Measurements from ENCODE around the gene CST7.
"Not testable (repeated sequence)": the region's sequence is repeated elsewhere in the genome, so short reads cannot be mapped to it uniquely, and the experiment has no call there.

The CST7 gene

DNA sequence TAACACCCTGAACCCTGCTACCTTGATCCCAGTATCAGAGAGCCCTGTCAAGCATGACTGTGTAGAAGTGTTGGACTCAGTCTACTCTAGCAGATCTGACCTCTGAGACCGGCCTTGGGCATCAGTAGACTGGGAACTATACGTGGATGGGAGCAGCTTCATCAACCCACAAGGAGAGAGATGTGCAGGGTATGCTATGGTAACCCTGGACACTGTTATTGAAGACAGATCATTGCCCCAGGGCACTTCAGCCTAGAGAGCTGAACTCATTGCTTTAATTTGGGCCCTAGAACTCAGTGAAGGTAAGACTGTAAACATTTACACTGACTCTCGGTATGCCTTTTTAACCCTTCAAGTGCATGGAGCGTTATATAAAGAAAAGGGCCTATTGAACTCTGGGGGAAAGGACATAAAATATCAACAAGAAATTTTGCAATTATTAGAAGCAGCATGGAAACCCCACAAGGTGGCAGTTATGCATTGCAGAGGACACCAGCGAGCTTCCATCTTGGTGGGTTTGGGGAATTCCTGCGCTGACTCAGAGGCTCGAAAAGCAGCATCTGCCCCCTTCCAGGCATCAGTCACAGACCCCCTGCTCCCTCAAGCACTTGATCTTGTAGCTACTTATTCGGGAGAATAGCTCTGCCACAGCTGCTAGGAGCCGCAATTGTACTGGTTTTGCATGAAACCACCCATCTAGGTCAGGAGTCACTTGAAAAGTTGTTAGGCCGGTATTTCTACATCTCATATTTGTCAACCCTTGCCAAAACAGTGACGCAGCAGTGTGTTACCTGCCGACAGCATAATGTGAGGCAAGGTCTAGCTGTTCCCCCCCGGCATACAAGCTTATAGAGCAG lies 19.0 kb upstream of the CST7 start:
- DNase-seq (ENCODE audit: low read depth) = not testable (repeated sequence)

DNA sequence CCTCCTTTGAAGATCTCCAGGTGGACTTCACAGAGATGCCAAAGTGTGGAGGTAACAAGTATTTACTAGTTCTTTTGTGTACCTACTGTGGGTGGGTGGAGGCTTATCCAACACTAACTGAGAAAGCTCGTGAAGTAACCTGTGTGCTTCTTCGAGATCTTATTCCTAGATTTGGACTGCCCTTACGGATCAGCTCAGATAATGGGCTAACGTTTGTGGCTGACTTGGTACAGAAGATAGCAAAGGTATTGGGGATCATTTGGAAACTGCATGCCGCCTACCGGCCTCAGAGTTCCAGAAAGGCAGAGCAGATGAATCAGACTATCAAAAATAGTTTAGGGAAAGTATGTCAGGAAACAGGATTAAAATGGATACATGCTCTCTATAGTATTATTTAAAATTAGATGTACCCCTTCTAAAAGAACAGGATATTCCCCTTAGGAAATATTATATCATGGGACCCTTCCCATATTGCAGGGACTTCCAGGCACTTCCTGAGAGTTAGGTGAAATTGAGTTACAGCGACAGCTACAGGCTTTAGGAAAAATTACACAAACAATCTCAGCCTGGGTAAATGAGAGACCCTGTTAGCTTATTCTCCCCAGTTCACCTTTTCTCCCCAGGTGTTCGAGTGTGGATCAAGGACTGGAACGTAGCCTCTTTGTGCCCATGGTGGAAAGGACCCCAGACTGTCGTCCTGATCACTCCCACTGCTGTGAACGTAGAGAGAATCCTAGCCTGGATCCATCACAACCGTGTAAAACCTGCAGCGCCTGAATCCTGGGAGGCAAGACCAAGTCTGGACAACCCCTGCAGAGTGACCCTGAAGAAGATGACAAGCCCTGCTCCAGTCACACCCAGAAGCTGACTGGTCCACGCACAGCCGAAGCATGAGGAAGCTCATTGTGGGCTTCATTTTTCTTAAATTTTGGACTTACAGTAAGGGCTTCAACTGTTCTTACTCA lies 18.1 kb upstream of the CST7 start:
- not testable (repeated sequence) for DNase-seq (ENCODE audit: low read depth)

- DNase-seq (ENCODE audit: low read depth) = not testable (repeated sequence)
Measured at GRCh38 chr20:24931893-24932292, 17.2 kb upstream of the CST7 start.

GRCh38 chr20:24933266-24933908 lies 15.7 kb upstream of the CST7 start:
- no peak for DNase-seq (ENCODE audit: low read depth)

- no peak for DNase-seq (ENCODE audit: low read depth)
Measured at GRCh38 chr20:24934101-24934661, 14.9 kb upstream of the CST7 start.

- no peak for DNase-seq (ENCODE audit: low read depth)
Measured at GRCh38 chr20:24934716-24935115, 14.4 kb upstream of the CST7 start.

DNA sequence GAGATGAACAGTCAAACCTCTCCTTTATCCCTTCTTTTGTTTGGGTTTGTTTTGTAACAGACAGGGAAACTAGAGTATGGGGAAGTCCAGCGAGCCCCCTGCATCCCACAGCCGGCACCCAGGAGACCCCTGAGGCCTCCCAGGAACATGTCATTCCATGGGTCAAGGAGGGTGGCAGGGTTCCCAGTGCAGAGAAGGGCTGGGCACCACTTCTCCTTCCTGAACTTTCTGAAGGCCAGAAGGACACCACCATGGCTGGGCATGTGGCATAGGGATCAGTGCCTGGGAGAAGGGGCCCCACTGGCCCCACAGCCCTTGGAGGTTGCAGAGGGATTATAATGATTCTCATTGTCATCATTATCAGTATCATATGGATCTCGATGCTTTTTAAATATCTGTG lies 13.9 kb upstream of the CST7 start:
- DNase-seq (ENCODE audit: low read depth) = no peak

DNA sequence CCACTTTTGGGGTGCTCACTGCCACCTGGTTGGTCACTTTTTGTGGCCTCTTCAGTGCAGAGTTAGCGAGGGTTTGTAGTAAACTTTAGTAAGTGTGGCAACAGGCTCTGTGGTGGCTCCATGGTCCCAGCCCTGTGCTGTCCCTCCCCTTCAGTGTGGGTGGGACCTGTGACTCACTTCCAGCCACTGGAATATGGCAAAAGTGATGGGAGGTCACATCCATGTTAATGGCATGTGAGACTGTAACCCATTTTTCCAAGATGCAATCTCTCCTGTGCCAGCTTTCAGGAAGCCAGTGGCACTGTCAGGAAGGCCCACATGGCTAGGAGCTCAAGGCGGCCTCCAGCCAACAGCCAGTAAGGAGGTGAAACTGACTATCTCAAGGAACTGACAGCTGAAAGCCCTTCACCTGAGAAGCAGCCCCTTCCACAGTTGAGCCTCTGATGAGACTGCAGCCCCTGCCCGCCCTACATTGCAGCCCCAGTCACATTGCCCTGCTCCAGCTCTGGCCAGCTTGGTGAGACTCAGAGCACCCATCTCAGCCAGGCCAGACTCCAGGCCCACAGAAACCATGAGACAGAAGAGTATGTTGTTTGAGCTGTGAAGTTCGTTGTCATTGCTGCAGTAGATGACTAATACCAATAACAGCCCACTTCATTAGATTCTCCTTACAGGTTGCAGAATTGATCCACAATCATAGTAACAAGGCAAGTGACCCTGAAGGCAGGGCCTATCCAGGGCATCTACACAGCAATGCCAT lies 13.1 kb upstream of the CST7 start:
- DNase-seq (ENCODE audit: low read depth) = no peak

DNA sequence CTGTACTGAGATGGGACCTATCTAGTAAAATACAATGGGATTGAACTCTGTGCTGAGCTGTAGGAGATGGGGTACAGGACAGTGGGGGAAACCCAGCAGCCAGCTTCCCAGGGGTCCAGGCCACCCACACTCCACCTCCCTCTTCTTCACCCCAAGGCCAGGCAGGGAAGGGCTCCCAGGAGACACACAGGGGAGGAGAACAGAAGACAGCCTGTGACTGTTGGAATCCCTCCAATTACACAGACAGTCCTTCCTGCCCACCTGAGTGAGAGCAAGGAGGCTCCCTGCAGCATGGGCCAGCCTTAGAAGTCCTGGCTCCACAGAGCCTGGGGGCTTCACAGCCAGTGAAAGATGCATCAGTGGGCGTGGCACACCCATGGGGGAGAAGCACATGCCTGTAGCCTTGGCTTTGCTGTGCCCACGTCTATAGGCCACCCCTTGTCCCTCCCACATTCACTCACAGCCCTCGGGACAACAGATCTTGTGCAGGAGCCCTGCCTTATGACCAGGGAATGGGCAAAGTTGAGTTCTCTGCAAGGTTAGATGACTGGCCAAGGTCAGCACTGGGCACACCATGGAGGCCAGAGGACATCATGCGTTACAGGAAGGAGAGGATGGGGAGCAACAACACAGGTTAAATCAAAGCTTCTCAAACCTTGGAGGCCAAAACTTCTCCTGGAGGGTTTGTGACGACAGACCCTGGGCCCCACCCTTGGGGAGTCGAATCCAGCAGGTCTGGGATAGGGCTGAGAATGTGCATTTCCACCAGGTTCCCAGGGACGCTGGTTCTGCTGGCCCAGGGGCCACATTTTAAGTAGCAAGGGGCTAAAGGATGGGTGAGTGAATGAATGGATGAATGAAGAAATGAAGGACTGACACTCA lies 12.3 kb upstream of the CST7 start:
- DNase-seq (ENCODE audit: low read depth) = no peak

- no peak for DNase-seq (ENCODE audit: low read depth)
Measured at GRCh38 chr20:24937579-24937978, 11.5 kb upstream of the CST7 start.

DNA sequence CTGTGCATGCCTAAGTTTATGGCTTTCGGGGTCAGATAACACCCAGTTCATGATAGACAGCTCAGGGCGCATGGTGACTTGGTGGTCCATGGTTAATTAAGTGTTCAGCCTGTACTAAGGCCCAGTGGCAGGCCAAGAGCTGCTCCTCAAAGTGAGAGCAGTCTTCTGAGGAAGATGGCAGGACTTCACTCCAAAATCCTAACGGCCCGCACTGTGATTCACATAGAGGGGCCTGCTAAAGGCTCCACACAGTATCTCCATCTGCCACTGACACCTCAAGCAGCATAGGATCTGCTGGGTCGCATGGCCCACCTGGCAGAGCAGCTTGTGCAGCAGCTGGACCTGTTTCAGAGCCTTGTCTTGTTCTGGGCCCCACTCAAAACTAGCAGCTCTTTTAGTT lies 10.6 kb upstream of the CST7 start:
- DNase-seq (ENCODE audit: low read depth) = no peak

DNA sequence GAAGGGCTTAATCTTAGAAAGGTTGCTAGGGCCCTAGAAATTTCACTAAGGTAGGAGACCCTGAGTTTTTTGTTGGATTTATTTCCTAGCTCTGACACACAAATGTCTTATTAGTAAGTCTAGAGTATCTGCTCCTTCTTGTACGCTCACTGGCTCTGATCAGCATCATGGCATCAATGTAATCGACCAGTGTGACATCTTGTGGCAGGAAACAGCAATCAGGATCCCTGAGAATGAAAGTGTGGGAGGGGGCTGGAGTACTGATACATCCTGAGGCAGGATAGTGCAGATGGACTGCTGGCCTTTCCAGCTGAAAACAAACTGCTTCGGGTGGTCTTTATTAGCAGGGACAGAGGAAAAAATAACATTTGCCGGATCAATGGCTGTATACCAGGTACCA lies 10.0 kb upstream of the CST7 start:
- no peak for DNase-seq (ENCODE audit: low read depth)

DNA sequence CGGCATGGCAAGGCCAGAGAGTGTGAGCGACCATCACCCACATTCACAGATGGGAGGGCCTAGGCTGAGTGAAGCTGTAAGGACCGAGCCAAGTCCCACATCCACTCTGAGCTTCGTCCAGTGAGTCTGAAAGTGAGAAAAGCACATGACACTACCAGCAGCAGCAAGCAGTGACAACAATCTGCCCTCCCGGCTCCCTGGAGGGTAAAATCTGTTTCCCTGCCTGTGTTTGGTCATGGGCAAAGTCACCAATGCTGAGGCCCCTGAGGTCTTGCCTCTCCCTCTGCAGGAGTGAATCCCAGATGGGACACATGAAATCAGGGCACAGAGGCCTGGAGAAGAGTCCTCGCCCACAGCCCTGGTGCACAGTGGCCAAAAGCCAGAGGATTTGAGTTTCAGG lies 6.4 kb upstream of the CST7 start:
- no peak for DNase-seq (ENCODE audit: low read depth)

- DNase-seq (ENCODE audit: low read depth) = no peak
Measured at GRCh38 chr20:24943196-24943595, 5.9 kb upstream of the CST7 start.

GRCh38 chr20:24943731-24944130 lies 5.3 kb upstream of the CST7 start:
- DNase-seq (ENCODE audit: low read depth) = no peak

GRCh38 chr20:24946376-24946775 lies 2.7 kb upstream of the CST7 start:
- not testable (repeated sequence) for DNase-seq (ENCODE audit: low read depth)

DNA sequence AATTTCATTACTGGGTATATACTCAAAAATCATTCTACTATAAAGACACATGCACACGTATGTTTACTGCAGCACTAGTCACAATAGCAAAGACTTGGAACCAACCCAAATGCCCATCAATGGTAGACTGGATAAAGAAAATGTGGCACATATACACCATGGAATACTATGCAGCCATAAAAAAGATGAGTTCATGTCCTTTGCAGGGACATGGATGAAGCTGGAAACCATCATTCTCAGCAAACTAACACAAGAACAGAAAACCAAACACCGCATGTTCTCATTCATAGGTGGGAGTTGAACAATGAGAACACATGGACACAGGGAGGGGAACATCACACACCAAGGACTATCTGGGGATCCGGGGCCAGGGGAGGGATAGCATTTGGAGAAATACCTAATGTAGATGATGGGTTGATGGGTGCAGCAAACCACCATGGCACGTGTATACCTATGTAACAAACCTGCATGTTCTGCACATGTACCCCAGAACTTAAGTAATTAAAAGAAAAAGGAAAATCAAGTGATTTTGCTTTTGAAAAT lies 602 bp upstream of the CST7 start:
- DNase-seq (ENCODE audit: low read depth) = not testable (repeated sequence)

GRCh38 chr20:24949756-24950127 lies 673 bp downstream of the CST7 start:
- no peak for DNase-seq (ENCODE audit: low read depth)

DNA sequence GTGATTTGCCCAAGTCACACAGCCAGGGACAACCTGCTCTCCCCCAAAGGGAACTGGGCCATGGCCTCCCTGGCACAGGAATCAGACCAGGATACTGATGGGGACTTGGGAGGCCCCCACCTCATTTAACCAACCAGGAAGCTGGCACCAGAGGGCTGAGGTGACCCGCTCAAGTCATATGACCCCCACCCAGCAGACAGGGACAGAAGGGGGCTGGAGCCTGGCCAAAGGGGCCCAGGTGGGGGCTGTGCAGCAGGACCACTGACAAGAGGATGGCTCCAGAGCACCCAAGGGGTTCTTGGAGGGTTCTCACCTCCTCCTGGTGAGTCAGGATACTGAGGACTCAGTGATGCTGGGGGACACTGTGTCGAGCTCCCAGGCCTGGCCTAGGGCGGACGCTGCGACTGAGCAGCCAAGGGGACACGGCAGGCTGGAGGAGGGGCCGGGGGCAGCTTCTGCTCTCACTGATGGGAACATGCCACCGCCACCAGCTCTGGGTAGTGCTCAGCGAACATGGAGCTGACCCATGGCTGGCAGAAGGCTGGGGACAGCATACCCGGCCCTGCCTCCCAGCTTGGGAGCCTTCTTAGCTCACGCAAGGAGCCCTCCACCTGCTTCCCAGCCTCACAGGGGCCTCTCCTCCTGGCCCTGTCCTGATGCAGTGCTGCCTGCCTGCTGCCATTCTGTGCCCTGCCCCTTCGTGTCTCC lies 1.2 kb downstream of the CST7 start:
- DNase-seq (ENCODE audit: low read depth) = no peak

Data from stimulated activated CD8-positive, alpha-beta memory T cell treated with anti-CD3 and anti-CD28 coated beads, Interleukin-15, amount 100 ng/mL, for 24 hours (primary cell).